NB4 (cell line): Measurements from ENCODE around the gene SLC25A47.

Source experiments
- CTCF ChIP-seq: IDR thresholded peaks from one replicate; pipeline ENCODE4 v1.5.1; 2012; ENCODE audit warnings: low read depth, low read length
- MAX ChIP-seq: IDR thresholded peaks from 2 replicates; pipeline ENCODE4 v1.6.1; 2011; ENCODE audit warnings: low read depth, low read length
- MYC ChIP-seq: IDR thresholded peaks from 2 replicates; pipeline ENCODE4 v1.6.1; 2011; ENCODE audit warnings: low read depth, low read length
- POLR2A ChIP-seq: IDR thresholded peaks from 2 replicates; pipeline ENCODE4 v1.6.1; 2011; ENCODE audit warnings: mild to moderate bottlenecking; ENCODE audit not compliant: insufficient read length; ENCODE audit errors: extremely low read depth

- TF ChIP-seq CTCF, result no peak
- TF ChIP-seq MAX, result no peak
- TF ChIP-seq POLR2A, result no peak
- no peak for TF ChIP-seq MYC
Measured at GRCh38 chr14:100362311-100362927, 39.3 kb downstream of the SLC25A47 start.
